HepG2 (cell line): ENCODE measurements around the gene GPR137. TPM values are rescaled to one million over a fixed set of nuclear protein-coding genes. Genes with fewer than 3 reads are reported as not detected.

Experiments used
- ATAC-seq: fragments of 200-7000 bp; cut with Tn5 transposase; 3 replicates; pipeline ENCODE4 v1.9.1; 2020; ENCODE audit warnings: mild to moderate bottlenecking, moderate library complexity
- BruUV-seq: library from RNA; stranded (reverse); fragments of 400-500 nt; replicated peaks from 2 replicates; lab custom pipeline; 2021; lab: Mats Ljungman, UMichigan
- CTCF ChIA-PET: fragments of 300-600 bp; formaldehyde crosslinking; extraction: SDS; loops from one replicate; lab custom pipeline; 2021; ENCODE audit warnings: low total read pairs, inconsistent platforms, low intra/inter-chr PET ratio; lab: Yijun Ruan, JAX
- POLR2A ChIA-PET: fragments of 350-600 bp; sonication (Branson Sonifier 250); formaldehyde crosslinking; loops from one replicate; lab custom pipeline; 2020; ENCODE audit warnings: antibody characterized with exemption, inconsistent platforms; lab: Yijun Ruan, JAX
- DNase-seq: peaks from one replicate; pipeline ENCODE4 v3.0.0-alpha.2; 2015; ENCODE audit warnings: low spot score
- FAIRE-seq: peaks from 3 replicates; lab custom pipeline; 2011; peaks lifted over from hg19 to GRCh38; lab: Jason Lieb, UNC
- H2AFZ ChIP-seq: one replicate; pipeline ENCODE4 v1.6.1; 2011; ENCODE audit warnings: low read length, inconsistent platforms
- H3K27ac ChIP-seq: fragments of 300-600 bp; 3 replicates; pipeline ENCODE4 v1.8.0; 2011; ENCODE audit warnings: mixed run types, mild to moderate bottlenecking, mixed read lengths, low read length, inconsistent platforms; ENCODE audit not compliant: insufficient read depth; ENCODE audit errors: extremely low read length
- H3K27me3 ChIP-seq, 2 experiments: fragments of 200-600 bp in 1 of 2; 2 replicates in 1 of 2; 3 replicates in 1 of 2; pipeline versions ENCODE4 v1.6.0 to v1.8.0; 2011; ENCODE audit warnings: low read length in 2 of 2, mild to moderate bottlenecking in 2 of 2, moderate library complexity in 2 of 2, inconsistent platforms in 1 of 2; ENCODE audit not compliant: insufficient read depth in 2 of 2, control insufficient read depth in 1 of 2
- H3K36me3 ChIP-seq, 2 experiments: fragments of 200-600 bp in 1 of 2; replicated peaks in 1 of 2; 2 replicates in 1 of 2; 3 replicates in 1 of 2; pipeline versions ENCODE4 v1.5.1 to v1.8.0; 2011; ENCODE audit warnings: low read length in 2 of 2, inconsistent platforms in 1 of 2; ENCODE audit not compliant: insufficient read depth in 2 of 2, control insufficient read depth in 1 of 2
- H3K4me1 ChIP-seq: 2 replicates; pipeline ENCODE4 v1.5.1; 2012; ENCODE audit warnings: low read length, inconsistent platforms; ENCODE audit not compliant: insufficient read depth
- H3K4me2 ChIP-seq: 2 replicates; pipeline ENCODE4 v1.6.0; 2011; ENCODE audit warnings: low read depth, low read length, inconsistent platforms
- H3K4me3 ChIP-seq, 3 experiments: fragments of 200-600 bp in 1 of 3; sonication (generic), shearing (Covaris generic) in 1 of 3; replicated peaks in 1 of 3; 2 replicates each; pipeline ENCODE4 v1.5.1; 2011 to 2016; ENCODE audit warnings: low read length in 3 of 3, inconsistent platforms in 2 of 3, low read depth in 2 of 3, mild to moderate bottlenecking in 2 of 3, control low read depth in 1 of 3, mixed read lengths in 1 of 3; ENCODE audit not compliant: insufficient read depth in 1 of 3
- H3K79me2 ChIP-seq: one replicate; pipeline ENCODE4 v1.6.1; 2011; ENCODE audit warnings: low read length, inconsistent platforms; ENCODE audit not compliant: insufficient read depth
- H3K9ac ChIP-seq: 2 replicates; pipeline ENCODE4 v1.6.0; 2011; ENCODE audit warnings: mild to moderate bottlenecking, low read depth, low read length, inconsistent platforms; ENCODE audit not compliant: insufficient read depth
- H3K9me3 ChIP-seq: 2 replicates; pipeline ENCODE4 v1.5.1; 2012; ENCODE audit warnings: mild to moderate bottlenecking, low read length
- H4K20me1 ChIP-seq: 2 replicates; pipeline ENCODE4 v1.6.0; 2011; ENCODE audit warnings: inconsistent platforms, mild to moderate bottlenecking, low read length, moderate library complexity; ENCODE audit not compliant: insufficient read depth
- AGO2 ChIP-seq: fragments of 200-400 bp; formaldehyde crosslinking; optimal IDR thresholded peaks from 2 replicates; pipeline ENCODE3; 2017; ENCODE audit warnings: mild to moderate bottlenecking, low read depth, low read length, moderate library complexity
- BCL3 ChIP-seq: sonication (generic); formaldehyde crosslinking; IDR thresholded peaks from 2 replicates; pipeline ENCODE4 v1.5.1; 2020; ENCODE audit warnings: mild to moderate bottlenecking, missing genetic modification reagents, moderate library complexity
- CCAR2 ChIP-seq: fragments of 200-400 bp; formaldehyde crosslinking; optimal IDR thresholded peaks from 2 replicates; pipeline ENCODE3; 2018; ENCODE audit warnings: low read depth, mild to moderate bottlenecking, low read length, moderate library complexity
- HNRNPLL ChIP-seq: fragments of 200-400 bp; formaldehyde crosslinking; IDR thresholded peaks from 2 replicates; pipeline ENCODE4 v1.6.1; 2017; ENCODE audit warnings: mild to moderate bottlenecking, low read depth, low read length; ENCODE audit not compliant: poor library complexity, severe bottlenecking
- KDM5A ChIP-seq: fragments of 200-600 bp; sonication (generic); IDR thresholded peaks from 2 replicates; pipeline ENCODE4 v1.7.0; 2018; ENCODE audit warnings: antibody characterized with exemption, mild to moderate bottlenecking, low read length, borderline replicate concordance
- POLR2AphosphoS5 ChIP-seq: IDR thresholded peaks from 2 replicates; pipeline ENCODE4 v1.6.1; 2012; ENCODE audit warnings: low read depth, low read length
- RBM22 ChIP-seq: fragments of 200-400 bp; formaldehyde crosslinking; optimal IDR thresholded peaks from 2 replicates; pipeline ENCODE3; 2017; ENCODE audit warnings: mild to moderate bottlenecking, low read length, moderate library complexity
- SOX5 ChIP-seq: IDR thresholded peaks from 2 replicates; pipeline ENCODE4 v1.6.1; 2016; ENCODE audit warnings: borderline replicate concordance
- SRSF1 ChIP-seq: fragments of 200-400 bp; formaldehyde crosslinking; optimal IDR thresholded peaks from 2 replicates; pipeline ENCODE3; 2017; ENCODE audit warnings: mild to moderate bottlenecking, low read depth, low read length, moderate library complexity
- SSRP1 ChIP-seq: IDR thresholded peaks from 2 replicates; pipeline ENCODE4 v1.6.1; 2016; ENCODE audit warnings: control low read depth
- ZBTB21 ChIP-seq: sonication (generic); formaldehyde crosslinking; IDR thresholded peaks from 2 replicates; pipeline ENCODE4 v1.4.0; 2020; ENCODE audit warnings: missing genetic modification reagents
- ZBTB3 ChIP-seq: sonication (generic); formaldehyde crosslinking; IDR thresholded peaks from 2 replicates; pipeline ENCODE4 v1.4.0; 2020; ENCODE audit warnings: low read depth, mild to moderate bottlenecking, moderate library complexity, missing genetic modification reagents, borderline replicate concordance
- ZNF121 ChIP-seq: sonication (generic); formaldehyde crosslinking; IDR thresholded peaks from 2 replicates; pipeline ENCODE4 v1.5.0; 2020; ENCODE audit warnings: mild to moderate bottlenecking, missing genetic modification reagents
- ZNF24 ChIP-seq: fragments of 450-650 bp; IDR thresholded peaks from 2 replicates; pipeline ENCODE4 v1.6.1; 2017; ENCODE audit warnings: antibody characterized with exemption, mild to moderate bottlenecking
- ZNF75D ChIP-seq: sonication (generic); formaldehyde crosslinking; IDR thresholded peaks from 2 replicates; pipeline ENCODE4 v1.8.1; 2023; ENCODE audit warnings: missing genetic modification reagents, mild to moderate bottlenecking, borderline replicate concordance
- ZNF792 ChIP-seq: IDR thresholded peaks from 2 replicates; pipeline ENCODE4 v1.6.1; 2016
- WGBS: methylation state at CpG from one replicate; pipeline ENCODE4 v1.1.6; 2017; ENCODE audit warnings: low lambda C conversion rate; 5-methylcytosine and 5-hydroxymethylcytosine counted together
- in situ Hi-C: cut with HindIII; loops from 2 replicates; pipeline ENCODE4 v1.10.0; 2017; ENCODE audit warnings: low pct_unique_long_range_greater_than_20kb; ENCODE audit not compliant: extremely low pct_ligation_motif_present
- intact Hi-C: fragments of 100-400 bp; cut with micrococcal nuclease; formaldehyde crosslinking; loops from one replicate; pipeline ENCODE4 v1.10.0; 2022; ENCODE audit not compliant: unreplicated experiment
- polyA plus RNA-seq, 8 experiments: library from polyadenylated mRNA; depleted of rRNA in 3 of 8; stranded (reverse) in 7 of 8; unstranded in 1 of 8; fragments of >200 nt; fragmentation: Illumina TruSeq in 4 of 8; extraction: Trizol in 4 of 8; gene quantifications; 2 replicates each; pipeline versions ENCODE4 v1.2.1 to v1.2.3, GENCODE V29; 2011 to 2016; ENCODE audit warnings: low read depth in 4 of 8, missing spikeins in 1 of 8, mixed read lengths in 1 of 8; ENCODE audit not compliant: insufficient read depth in 1 of 8
- total RNA-seq, 5 experiments: library from RNA; depleted of rRNA; stranded (reverse); fragments of >200 nt; fragmentation: Illumina TruSeq; extraction: Trizol; gene quantifications; 2 replicates each; pipeline ENCODE4 v1.2.3, GENCODE V29; 2016; ENCODE audit warnings: low read depth in 1 of 5

GPR137 gene
- total and polyA plus RNA-seq, 2 of the 13 experiments (the other 11 are each of a cell fraction or from before 2014, with no cell fraction given): 8.5 to 13.2 TPM

GRCh38 chr11:64244107-64244506 lies 41.5 kb upstream of the GPR137 start:
- H3K9ac ChIP-seq: no peak overlapping the region
- intact Hi-C loops (loop anchor here (5.0 kb wide), 1 partner anchor 57 kb away; the partner anchor contains the start of gene STIP1), in situ Hi-C loops (loop anchor here (5.0 kb wide), 1 partner anchor 58 kb away; the partner anchor contains the start of gene CATSPERZ)
- H3K9me3 ChIP-seq: no peaks in the 10 kb centered on the region
- WGBS: 73% methylated on average over 5 of the region's 5 CpGs
- no peak overlapping the region for H3K27ac ChIP-seq
- TSS peak; percentile 27 for BruUV-seq
- FAIRE-seq (no peak), DNase-seq (no peak), ATAC-seq (no peak)
- peaks cover 0 to 11% of the 10 kb centered on the region in 2 experiments; a peak in 2 of 5 replicates for H3K36me3 ChIP-seq
- no peaks in the 10 kb centered on the region; a peak in 1 of 5 replicates for H3K27me3 ChIP-seq
- no peak overlapping the region for H3K4me2 ChIP-seq
- no peak overlapping the region for H3K4me3 ChIP-seq
- H2AFZ ChIP-seq: no peak overlapping the region
- no peaks in the 10 kb centered on the region for H4K20me1 ChIP-seq
- POLR2A ChIA-PET: interaction anchor here (1.2 to 8.3 kb wide), 4 partner anchors 17 to 66 kb away, joined by 3 to 113 read pairs (median 11); partner anchors contain the start of genes NUDT22 and TRPT1
- CTCF ChIA-PET: no interaction called here
- TF ChIP-seq KDM5A: no peak
- TF ChIP-seq ZNF75D: 0 out of 2 replicates have a peak, but pooled peaks have one; percentile 29
- TF ChIP-seq SSRP1 (CRISPR knock-in tag): 0 out of 2 replicates have a peak, but pooled peaks have one; percentile 15
- peaks cover 26% of the 10 kb centered on the region for H3K79me2 ChIP-seq
- peaks cover 56% of the 10 kb centered on the region for H3K4me1 ChIP-seq

DNA sequence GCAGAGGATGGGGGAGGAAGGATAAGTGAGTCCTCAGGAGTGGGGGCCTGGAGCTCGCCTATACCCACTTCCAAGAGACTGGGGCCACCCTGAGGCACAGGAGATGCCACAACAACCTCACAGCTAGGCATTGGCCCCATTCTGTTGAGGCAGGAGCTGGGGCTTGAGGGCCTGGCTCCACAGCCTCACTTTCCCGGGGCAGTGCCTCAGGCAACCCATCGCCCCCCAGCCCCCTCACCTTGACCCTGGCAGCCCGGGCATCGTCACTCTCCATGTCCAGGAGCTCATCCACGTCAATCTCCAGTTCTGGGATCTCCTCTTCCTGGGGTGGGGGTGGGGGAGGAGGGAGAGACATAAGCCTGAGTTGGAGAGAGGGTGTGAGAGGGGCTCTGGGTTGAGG lies 40.7 kb upstream of the GPR137 start:
- no peak for ATAC-seq
- peaks cover 59% of the 10 kb centered on the region for H3K4me1 ChIP-seq
- H3K36me3 ChIP-seq: peaks cover 0 to 11% of the 10 kb centered on the region in 2 experiments; a peak in 2 of 5 replicates
- WGBS: no CpG with 5 or more reads among the region's 6 CpGs
- DNase-seq: no peak
- peak overlapping the region; percentile 79; the same call in 1 of the 2 replicates for H3K9ac ChIP-seq
- peak overlapping the region; percentile 76 to 95 (median 79) for H3K4me3 ChIP-seq
- intact Hi-C loops (loop anchor here (5.0 kb wide), 2 partner anchors 57 to 58 kb away; partner anchors contain the start of genes CATSPERZ and STIP1), in situ Hi-C loops (loop anchor here (5.0 kb wide), 1 partner anchor 57 kb away; the partner anchor contains the start of gene CATSPERZ)
- H3K4me2 ChIP-seq: peak overlapping the region; percentile 82
- no peak overlapping the region for H2AFZ ChIP-seq
- peaks cover 26% of the 10 kb centered on the region for H3K79me2 ChIP-seq
- H3K27me3 ChIP-seq: no peaks in the 10 kb centered on the region; a peak in 1 of 5 replicates
- no peaks in the 10 kb centered on the region for H3K9me3 ChIP-seq
- H3K27ac ChIP-seq: peak overlapping the region; percentile 68
- BruUV-seq: no TSS peak
- ChIA-PET CTCF (no interaction called here), POLR2A (interaction anchor here (1.0 to 8.3 kb wide), 6 partner anchors 8 to 59 kb away, joined by 3 to 113 read pairs (median 12); partner anchors contain the start of genes NUDT22, TRPT1 and VEGFB)
- FAIRE-seq: no peak
- H4K20me1 ChIP-seq: no peaks in the 10 kb centered on the region
- TF ChIP-seq CCAR2 (no peak), AGO2 (peak; percentile 51), ZBTB3 (no peak), ZNF121 (CRISPR knock-in tag) (no peak), HNRNPLL (peak; percentile 10), POLR2AphosphoS5 (peak; percentile 27), SOX5 (no peak), ZBTB21 (CRISPR knock-in tag) (no peak), BCL3 (CRISPR knock-in tag) (no peak), ZNF24 (no peak), RBM22 (peak; percentile 79), SRSF1 (no peak), ZNF792 (CRISPR knock-in tag) (no peak)
